Muscle layer of duodenum (tissue), 2 donors: Measurements from ENCODE around the gene SIK3.
"Not testable (repeated sequence)": the region's sequence is repeated elsewhere in the genome, so short reads cannot be mapped to it uniquely, and the experiment has no call there.

ENCODE experiments used
- H3K27ac ChIP-seq: one replicate; pipeline ENCODE4 v1.7.0; 2013; ENCODE audit warnings: mild to moderate bottlenecking, low read length
- H3K27me3 ChIP-seq: one replicate; pipeline ENCODE4 v1.7.0; 2013; ENCODE audit warnings: low read depth, mild to moderate bottlenecking, control low read depth, low read length
- H3K36me3 ChIP-seq, 2 donors: one replicate each; pipeline ENCODE4 v1.7.0; 2013; ENCODE audit warnings: low read length in 2 of 2, control low read depth in 1 of 2, mild to moderate bottlenecking in 1 of 2; ENCODE audit not compliant: insufficient read depth in 2 of 2, control insufficient read depth in 1 of 2
- H3K4me1 ChIP-seq, 2 donors: one replicate each; pipeline ENCODE4 v1.7.0; 2013; ENCODE audit warnings: low read length in 2 of 2, mild to moderate bottlenecking in 2 of 2, control low read depth in 1 of 2, moderate library complexity in 1 of 2; ENCODE audit not compliant: insufficient read depth in 2 of 2, control insufficient read depth in 1 of 2
- H3K4me3 ChIP-seq, 2 donors: one replicate each; pipeline ENCODE4 v1.7.0; 2013; ENCODE audit warnings: low read length in 2 of 2, low read depth in 1 of 2, mild to moderate bottlenecking in 1 of 2
- H3K9me3 ChIP-seq, 2 donors: one replicate each; pipeline ENCODE4 v1.7.0; 2013; ENCODE audit warnings: low read length in 2 of 2, control low read depth in 1 of 2, mild to moderate bottlenecking in 1 of 2; ENCODE audit not compliant: control insufficient read depth in 1 of 2
- donor health status: healthy.

SIK3 gene

DNA sequence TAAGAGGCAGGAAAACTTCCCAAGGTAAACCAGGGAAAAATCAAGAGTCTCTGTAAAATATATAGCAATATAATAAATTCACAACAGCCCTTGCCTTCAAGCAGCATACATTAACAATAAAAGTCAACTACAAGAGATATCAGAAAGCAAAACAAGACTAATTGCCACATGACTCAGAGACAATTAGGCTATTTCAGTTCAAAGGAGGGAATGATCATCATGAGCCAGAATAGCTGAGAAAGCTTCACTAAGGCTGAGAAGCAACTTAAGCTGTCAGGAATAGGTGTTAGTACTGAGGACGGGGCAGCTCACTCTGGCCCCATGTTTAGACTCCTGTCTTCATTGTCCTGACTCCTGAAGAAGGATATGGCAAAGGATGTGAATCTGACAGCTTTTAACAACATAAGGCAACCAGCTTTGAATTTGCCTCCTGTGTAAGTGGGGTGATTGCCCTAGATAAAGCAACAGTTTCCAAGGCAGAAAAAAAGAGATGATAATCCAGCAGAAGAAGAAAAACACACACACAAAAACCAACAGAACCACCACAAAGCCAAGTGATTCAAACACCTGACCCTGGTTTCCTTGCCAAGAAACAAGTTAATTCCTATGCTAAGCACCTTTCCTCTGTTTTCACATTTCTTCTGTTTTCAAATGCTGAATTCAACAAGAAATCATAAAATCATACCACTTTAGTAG, 60.8 kb downstream of the SIK3 start:
- no peak overlapping the region for H3K4me3 ChIP-seq
- no peaks in the 10 kb centered on the region for H3K9me3 ChIP-seq
- H3K36me3 ChIP-seq = no peaks in the 10 kb centered on the region
- H3K27ac ChIP-seq = no peak overlapping the region
- H3K4me1 ChIP-seq = peaks cover 18 to 36% of the 10 kb centered on the region in 2 donors
- no peaks in the 10 kb centered on the region for H3K27me3 ChIP-seq

GRCh38 chr11:117034901-117035300, 63.3 kb downstream of the SIK3 start:
- H3K9me3 ChIP-seq = no peaks in the 10 kb centered on the region
- H3K27ac ChIP-seq = no peak overlapping the region
- no peak overlapping the region for H3K4me3 ChIP-seq
- H3K36me3 ChIP-seq = no peaks in the 10 kb centered on the region
- peaks cover 13 to 16% of the 10 kb centered on the region in 2 donors for H3K4me1 ChIP-seq
- no peaks in the 10 kb centered on the region for H3K27me3 ChIP-seq

GRCh38 chr11:117026593-117027330, 71.5 kb downstream of the SIK3 start:
- H3K9me3 ChIP-seq = no peaks in the 10 kb centered on the region
- peaks cover 0 to 17% of the 10 kb centered on the region in 2 donors for H3K4me1 ChIP-seq
- no peaks in the 10 kb centered on the region for H3K36me3 ChIP-seq
- no peak overlapping the region for H3K27ac ChIP-seq
- no peaks in the 10 kb centered on the region for H3K27me3 ChIP-seq
- H3K4me3 ChIP-seq = no peak overlapping the region

GRCh38 chr11:117023707-117024106, 74.5 kb downstream of the SIK3 start:
- H3K27ac ChIP-seq, H3K4me3 ChIP-seq, H3K9me3 ChIP-seq, H3K36me3 ChIP-seq, H3K27me3 ChIP-seq: not testable (repeated sequence)
- H3K4me1 ChIP-seq = peaks cover 0 to 21% of the 10 kb centered on the region in 2 donors

DNA sequence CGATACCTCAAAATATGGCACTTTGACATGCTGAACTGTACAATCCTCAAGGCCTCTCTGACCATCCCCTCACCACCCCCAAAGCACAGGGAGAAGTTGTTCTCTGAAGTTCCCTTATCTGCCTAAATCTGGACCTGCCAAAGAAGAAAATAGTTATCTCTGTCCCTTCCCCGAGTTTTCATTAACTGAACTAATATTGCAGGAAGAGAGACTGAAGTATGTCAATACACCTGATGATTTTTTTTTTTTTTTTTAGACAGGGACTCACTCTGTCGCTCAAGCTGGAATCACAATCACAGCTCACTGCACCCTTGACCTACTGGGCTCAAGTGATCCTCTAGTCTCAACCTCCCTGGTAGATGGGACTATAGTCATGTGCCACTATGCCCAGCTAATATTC, 75.0 kb downstream of the SIK3 start:
- no peak overlapping the region for H3K4me3 ChIP-seq
- H3K27me3 ChIP-seq = no peaks in the 10 kb centered on the region
- H3K27ac ChIP-seq = no peak overlapping the region
- H3K4me1 ChIP-seq = peaks cover 0 to 21% of the 10 kb centered on the region in 2 donors
- H3K9me3 ChIP-seq = no peaks in the 10 kb centered on the region
- H3K36me3 ChIP-seq = no peaks in the 10 kb centered on the region

DNA sequence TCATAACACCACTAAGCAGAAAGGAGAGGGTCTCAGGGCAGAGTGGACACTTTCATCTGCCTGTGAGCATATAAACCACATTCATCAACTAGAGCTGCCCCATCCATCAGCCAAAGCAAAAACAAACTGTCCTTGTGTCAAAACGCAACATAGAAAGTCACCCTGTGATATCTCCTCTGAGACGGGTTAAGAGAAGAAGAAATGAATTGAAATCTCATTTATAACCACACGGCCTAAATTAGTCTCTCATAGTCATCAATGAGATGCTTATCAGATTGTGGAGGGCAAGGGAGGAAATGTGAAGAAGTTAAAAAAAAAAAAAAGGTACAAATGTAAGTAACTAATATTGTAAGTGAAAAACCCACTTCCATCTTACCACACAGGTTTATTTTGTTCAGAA, 75.7 kb downstream of the SIK3 start:
- peaks cover 0 to 21% of the 10 kb centered on the region in 2 donors for H3K4me1 ChIP-seq
- no peak overlapping the region for H3K4me3 ChIP-seq
- H3K27ac ChIP-seq = no peak overlapping the region
- H3K27me3 ChIP-seq = no peaks in the 10 kb centered on the region
- H3K36me3 ChIP-seq = no peaks in the 10 kb centered on the region
- no peaks in the 10 kb centered on the region for H3K9me3 ChIP-seq

GRCh38 chr11:117020869-117021564, 77.2 kb downstream of the SIK3 start:
- Histone ChIP-seq H3K27ac (no peak overlapping the region), H3K9me3 (no peaks in the 10 kb centered on the region)

DNA sequence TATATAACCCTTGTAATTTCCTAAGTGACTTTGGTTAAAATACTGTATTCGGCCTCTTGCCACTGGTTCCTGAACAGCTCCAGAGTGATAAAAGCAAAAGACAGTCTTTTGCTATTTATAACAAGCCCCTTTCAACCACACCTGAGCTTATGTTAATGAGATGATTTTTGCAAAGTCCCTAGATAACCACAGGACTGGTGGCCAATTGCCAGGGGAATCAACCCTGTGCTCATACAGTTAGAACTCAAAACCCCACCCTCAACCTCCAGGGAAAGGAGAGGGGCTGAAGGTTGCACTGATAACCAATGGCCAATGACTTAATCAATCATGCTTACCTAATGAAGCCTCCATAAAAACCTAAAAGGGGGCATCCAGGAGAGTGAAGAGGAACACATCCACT, 77.9 kb downstream of the SIK3 start:
- no peaks in the 10 kb centered on the region for H3K9me3 ChIP-seq
- H3K4me1 ChIP-seq = peaks cover 0 to 21% of the 10 kb centered on the region in 2 donors
- H3K36me3 ChIP-seq = no peaks in the 10 kb centered on the region
- no peak overlapping the region for H3K4me3 ChIP-seq
- H3K27ac ChIP-seq = no peak overlapping the region
- no peaks in the 10 kb centered on the region for H3K27me3 ChIP-seq

More at GRCh38 chr11:117020869-117021564, 77.2 kb downstream of the SIK3 start:
- Histone ChIP-seq H3K36me3 (no peaks in the 10 kb centered on the region), H3K27me3 (no peaks in the 10 kb centered on the region), H3K4me3 (no peak overlapping the region), H3K4me1 (peaks cover 0 to 21% of the 10 kb centered on the region in 2 donors)

DNA sequence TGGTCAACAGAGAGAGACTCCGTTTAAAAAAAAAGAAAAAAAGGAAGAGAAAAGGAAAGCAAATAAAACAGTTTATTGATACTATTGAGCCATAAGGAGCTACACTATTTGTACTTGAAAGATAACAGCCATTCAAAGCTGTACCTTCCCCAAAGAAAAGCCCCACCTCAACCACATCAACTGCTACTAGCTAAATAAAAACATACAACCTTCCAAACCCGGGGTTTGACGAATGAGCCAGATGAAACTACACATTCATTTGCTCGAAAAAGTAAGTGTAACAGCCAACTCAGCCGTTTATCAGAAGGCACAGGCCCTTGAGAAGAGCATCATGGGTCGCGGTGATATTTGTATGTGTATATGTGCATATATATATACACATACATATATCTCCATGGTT, 78.4 kb downstream of the SIK3 start:
- H3K9me3 ChIP-seq = no peaks in the 10 kb centered on the region
- no peaks in the 10 kb centered on the region for H3K27me3 ChIP-seq
- H3K27ac ChIP-seq = no peak overlapping the region
- H3K36me3 ChIP-seq = no peaks in the 10 kb centered on the region
- no peak overlapping the region for H3K4me3 ChIP-seq
- H3K4me1 ChIP-seq = peaks cover 0 to 20% of the 10 kb centered on the region in 2 donors

- Histone ChIP-seq H3K4me1 (peaks cover 0 to 6% of the 10 kb centered on the region in 2 donors), H3K36me3 (no peaks in the 10 kb centered on the region), H3K9me3 (no peaks in the 10 kb centered on the region), H3K27me3 (no peaks in the 10 kb centered on the region), H3K27ac (no peak overlapping the region), H3K4me3 (no peak overlapping the region)
Measured at GRCh38 chr11:117017456-117017855, 80.8 kb downstream of the SIK3 start.

DNA sequence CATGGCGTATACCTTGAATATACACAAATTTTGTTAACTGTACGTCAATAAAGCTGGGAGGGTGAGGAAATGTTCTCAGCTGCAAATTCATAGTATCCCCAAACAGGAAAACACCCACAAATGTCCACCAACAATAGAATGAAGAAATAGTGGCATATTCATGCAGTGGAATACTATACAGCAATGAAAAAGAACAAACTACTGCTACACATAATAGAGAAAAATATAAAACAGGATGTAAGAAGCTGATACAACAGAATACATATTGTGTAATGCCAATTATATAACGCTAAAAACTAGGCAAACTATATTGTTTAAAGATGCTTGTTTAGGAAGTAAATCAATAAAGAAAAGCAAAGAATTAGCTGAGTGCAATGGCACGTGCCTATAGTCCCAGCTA, 81.5 kb downstream of the SIK3 start:
- no peaks in the 10 kb centered on the region for H3K36me3 ChIP-seq
- H3K27me3 ChIP-seq = no peaks in the 10 kb centered on the region
- no peak overlapping the region for H3K4me3 ChIP-seq
- H3K27ac ChIP-seq = no peak overlapping the region
- peaks cover 0 to 4% of the 10 kb centered on the region in 2 donors for H3K4me1 ChIP-seq
- no peaks in the 10 kb centered on the region for H3K9me3 ChIP-seq
